ENCODE data around the gene ERCC2.

- TF ChIP-seq CTCF (IDR thresholded peaks at IDR 0.05): no peak
- no peak for TF ChIP-seq POLR2A (IDR thresholded peaks at IDR 0.05)
Measured at GRCh38 chr19:45314708-45315245, 55.6 kb downstream of the ERCC2 start.

Measured in thyroid gland (tissue), 4 donors.